Tibial artery (tissue), 4 donors: ENCODE data around the gene XAGE3.
"Not testable (repeated sequence)": the region's sequence is repeated elsewhere in the genome, so short reads cannot be mapped to it uniquely, and the experiment has no call there.

Source experiments
- DNase-seq, 2 donors: peaks; one replicate each; pipeline ENCODE4 v3.0.0-alpha.2; 2019
- H3K27ac ChIP-seq, 2 donors: fragments of 200-600 bp; sonication (generic) in 1 of 2; 1 replicate in 1 of 2; 2 replicates in 1 of 2; pipeline ENCODE4 v1.5.1; 2018 to 2019; ENCODE audit warnings: mild to moderate bottlenecking in 1 of 2
- H3K27me3 ChIP-seq, 2 donors: fragments of 200-600 bp; sonication (generic) in 1 of 2; one replicate each; pipeline versions ENCODE4 v1.5.1 to v1.6.0; 2016 to 2019
- H3K36me3 ChIP-seq, 3 donors: fragments of 200-600 bp; sonication (generic) in 2 of 3; one replicate each; pipeline ENCODE4 v1.5.1; 2016 to 2019; ENCODE audit warnings: mild to moderate bottlenecking in 2 of 3
- H3K4me1 ChIP-seq, 4 donors: fragments of 200-600 bp; sonication (generic) in 2 of 4; 1 replicate in 3 of 4; 2 replicates in 1 of 4; pipeline ENCODE4 v1.5.1; 2016 to 2019
- H3K4me3 ChIP-seq, 2 donors: fragments of 200-600 bp; sonication (generic) in 1 of 2; 1 replicate in 1 of 2; 2 replicates in 1 of 2; pipeline ENCODE4 v1.5.1; 2018 to 2019; ENCODE audit warnings: mild to moderate bottlenecking in 2 of 2
- H3K9me3 ChIP-seq, 3 donors: fragments of 200-600 bp; sonication (generic) in 1 of 3; one replicate each; pipeline ENCODE4 v1.5.1; 2016 to 2019
- CTCF ChIP-seq, 2 experiments: fragments of 200-600 bp in 1 of 2; fragments of 450-650 bp in 1 of 2; IDR thresholded peaks; one replicate each; pipeline ENCODE4 v1.5.1; 2017 to 2019; ENCODE audit warnings: antibody characterized with exemption in 2 of 2, mild to moderate bottlenecking in 1 of 2, moderate library complexity in 1 of 2
- intact Hi-C: fragments of 100-400 bp; cut with DNase I; formaldehyde crosslinking; loops from one replicate; pipeline ENCODE4 v1.15.0; 2023; ENCODE audit warnings: low total_unique reads

The XAGE3 gene

GRCh38 chrX:52875436-52875835 lies 7.6 kb upstream of the XAGE3 start:
- H3K27ac ChIP-seq, DNase-seq, H3K36me3 ChIP-seq, intact Hi-C loops, H3K9me3 ChIP-seq, H3K27me3 ChIP-seq, H3K4me3 ChIP-seq, H3K4me1 ChIP-seq: not testable (repeated sequence)

GRCh38 chrX:52874661-52875060 lies 6.8 kb upstream of the XAGE3 start:
- Histone ChIP-seq H3K4me3 (no peak overlapping the region), H3K27ac (no peak overlapping the region), H3K9me3 (no peaks in the 10 kb centered on the region), H3K4me1 (no peaks in the 10 kb centered on the region), H3K27me3 (no peaks in the 10 kb centered on the region), H3K36me3 (no peaks in the 10 kb centered on the region)
- intact Hi-C loops: no loop called here
- no peak for DNase-seq
- TF ChIP-seq CTCF (IDR thresholded peaks at IDR 0.05): no peak

GRCh38 chrX:52873825-52874224 lies 5.9 kb upstream of the XAGE3 start:
- H3K27ac ChIP-seq, intact Hi-C loops: not testable (repeated sequence)

GRCh38 chrX:52870046-52870445 lies 2.2 kb upstream of the XAGE3 start:
- TF ChIP-seq CTCF (IDR thresholded peaks at IDR 0.05): no peak
- Histone ChIP-seq H3K27ac (no peak overlapping the region), H3K36me3 (no peaks in the 10 kb centered on the region), H3K4me1 (no peaks in the 10 kb centered on the region), H3K27me3 (no peaks in the 10 kb centered on the region), H3K4me3 (no peak overlapping the region), H3K9me3 (no peaks in the 10 kb centered on the region)
- no peak for DNase-seq
- intact Hi-C loops: no loop called here

More at GRCh38 chrX:52873825-52874224, 5.9 kb upstream of the XAGE3 start:
- H3K36me3 ChIP-seq, H3K4me1 ChIP-seq, H3K27me3 ChIP-seq, H3K9me3 ChIP-seq, DNase-seq, H3K4me3 ChIP-seq: not testable (repeated sequence)

GRCh38 chrX:52865343-52865998 lies 2.4 kb downstream of the XAGE3 start:
- Histone ChIP-seq H3K9me3 (no peaks in the 10 kb centered on the region), H3K36me3 (no peaks in the 10 kb centered on the region), H3K27ac (no peak overlapping the region), H3K27me3 (no peaks in the 10 kb centered on the region), H3K4me1 (no peaks in the 10 kb centered on the region), H3K4me3 (no peak overlapping the region)
- no peak for TF ChIP-seq CTCF (IDR thresholded peaks at IDR 0.05)
- intact Hi-C loops: no loop called here
- DNase-seq: no peak

GRCh38 chrX:52856991-52857525 lies 10.8 kb downstream of the XAGE3 start:
- H3K9me3 ChIP-seq, intact Hi-C loops, H3K4me3 ChIP-seq, H3K36me3 ChIP-seq, H3K27ac ChIP-seq, DNase-seq, H3K27me3 ChIP-seq, H3K4me1 ChIP-seq: not testable (repeated sequence)

- no peaks in the 10 kb centered on the region for H3K36me3 ChIP-seq
- H3K27ac ChIP-seq: no peak overlapping the region
- H3K27me3 ChIP-seq: no peaks in the 10 kb centered on the region
- no peak for TF ChIP-seq CTCF (IDR thresholded peaks at IDR 0.05)
- peaks cover 0 to 8% (median 8%) of the 10 kb centered on the region in 3 donors for H3K9me3 ChIP-seq
- H3K4me3 ChIP-seq: no peak overlapping the region
- no peak for DNase-seq
- H3K4me1 ChIP-seq: no peaks in the 10 kb centered on the region
- intact Hi-C loops: no loop called here
These were observed 15.6 kb downstream of the XAGE3 start for GRCh38 chrX:52852110-52852860.

GRCh38 chrX:52843619-52844018 lies 24.3 kb downstream of the XAGE3 start:
- H3K27ac ChIP-seq, H3K36me3 ChIP-seq, DNase-seq, H3K27me3 ChIP-seq, H3K4me3 ChIP-seq, H3K4me1 ChIP-seq, H3K9me3 ChIP-seq, intact Hi-C loops: not testable (repeated sequence)
